Kidney epithelial cell (primary cell): ENCODE measurements around the gene DNAJB14. TPM values are rescaled to one million over a fixed set of nuclear protein-coding genes. Genes with fewer than 3 reads are reported as not detected.

Experiments
- DNase-seq: peaks from one replicate; pipeline ENCODE4 v3.0.0-alpha.2; 2010; ENCODE audit warnings: low read depth
- H3K27me3 ChIP-seq: 2 replicates; pipeline ENCODE4 v1.6.0; 2011; ENCODE audit warnings: low read length; ENCODE audit not compliant: control insufficient read depth, insufficient read depth
- H3K36me3 ChIP-seq: 2 replicates; pipeline ENCODE4 v1.5.1; 2011; ENCODE audit warnings: low read length; ENCODE audit not compliant: control insufficient read depth, insufficient read depth
- H3K4me3 ChIP-seq: 2 replicates; pipeline ENCODE4 v1.5.1; 2011; ENCODE audit warnings: low read depth, mild to moderate bottlenecking, control low read depth, low read length
- CTCF ChIP-seq: IDR thresholded peaks from 2 replicates; pipeline ENCODE4 v1.5.1; 2011; ENCODE audit warnings: mild to moderate bottlenecking, moderate library complexity, low read length, control low read depth, inconsistent platforms; ENCODE audit not compliant: insufficient read depth, poor library complexity, severe bottlenecking
- total RNA-seq: library from RNA; depleted of rRNA; stranded (reverse); fragments of >200 nt; gene quantifications from 2 replicates; pipeline ENCODE4 v1.2.3, GENCODE V29; 2015

DNAJB14 gene
- total RNA-seq, 1 donor from 2014 or later: 20.6 TPM

- no peak for DNase-seq
- TF ChIP-seq CTCF: peak; percentile 46
- H3K36me3 ChIP-seq: no peaks in the 10 kb centered on the region
Observed at GRCh38 chr4:99885063-99885664, 61.3 kb downstream of the DNAJB14 start.

GRCh38 chr4:99879458-99879857 lies 67.0 kb downstream of the DNAJB14 start:
- no peak overlapping the region for H3K4me3 ChIP-seq
- TF ChIP-seq CTCF: no peak
- H3K36me3 ChIP-seq: no peaks in the 10 kb centered on the region
- H3K27me3 ChIP-seq: no peaks in the 10 kb centered on the region
- DNase-seq: no peak

More at GRCh38 chr4:99885063-99885664, 61.3 kb downstream of the DNAJB14 start:
- H3K4me3 ChIP-seq: no peak overlapping the region
- H3K27me3 ChIP-seq: no peaks in the 10 kb centered on the region

GRCh38 chr4:99878604-99879003 lies 67.8 kb downstream of the DNAJB14 start:
- H3K27me3 ChIP-seq: no peaks in the 10 kb centered on the region
- H3K36me3 ChIP-seq: no peaks in the 10 kb centered on the region
- DNase-seq: no peak
- no peak overlapping the region for H3K4me3 ChIP-seq
- TF ChIP-seq CTCF: no peak

GRCh38 chr4:99876946-99877345 lies 69.5 kb downstream of the DNAJB14 start:
- no peak overlapping the region for H3K4me3 ChIP-seq
- H3K27me3 ChIP-seq: no peaks in the 10 kb centered on the region
- H3K36me3 ChIP-seq: no peaks in the 10 kb centered on the region
- TF ChIP-seq CTCF: no peak
- no peak for DNase-seq

GRCh38 chr4:99875071-99875470 lies 71.3 kb downstream of the DNAJB14 start:
- H3K36me3 ChIP-seq: no peaks in the 10 kb centered on the region
- H3K4me3 ChIP-seq: no peak overlapping the region
- no peak for TF ChIP-seq CTCF
- H3K27me3 ChIP-seq: no peaks in the 10 kb centered on the region
- no peak for DNase-seq

GRCh38 chr4:99872570-99872969 lies 73.8 kb downstream of the DNAJB14 start:
- no peak for TF ChIP-seq CTCF
- Histone ChIP-seq H3K27me3 (no peaks in the 10 kb centered on the region), H3K4me3 (no peak overlapping the region), H3K36me3 (no peaks in the 10 kb centered on the region)
- DNase-seq: no peak
